ENCODE results near the gene PTPN1. TPM values are rescaled to one million over a fixed set of nuclear protein-coding genes. Genes with fewer than 3 reads are reported as not detected.

Gene PTPN1
- total and polyA plus RNA-seq, 2 of the 13 experiments (the other 11 are each of a cell fraction or from before 2014, with no cell fraction given): 17.7 to 37.2 TPM

GRCh38 chr20:50460608-50461267 lies 49.4 kb upstream of the PTPN1 start (continued):
- TF ChIP-seq, protein P1, sequence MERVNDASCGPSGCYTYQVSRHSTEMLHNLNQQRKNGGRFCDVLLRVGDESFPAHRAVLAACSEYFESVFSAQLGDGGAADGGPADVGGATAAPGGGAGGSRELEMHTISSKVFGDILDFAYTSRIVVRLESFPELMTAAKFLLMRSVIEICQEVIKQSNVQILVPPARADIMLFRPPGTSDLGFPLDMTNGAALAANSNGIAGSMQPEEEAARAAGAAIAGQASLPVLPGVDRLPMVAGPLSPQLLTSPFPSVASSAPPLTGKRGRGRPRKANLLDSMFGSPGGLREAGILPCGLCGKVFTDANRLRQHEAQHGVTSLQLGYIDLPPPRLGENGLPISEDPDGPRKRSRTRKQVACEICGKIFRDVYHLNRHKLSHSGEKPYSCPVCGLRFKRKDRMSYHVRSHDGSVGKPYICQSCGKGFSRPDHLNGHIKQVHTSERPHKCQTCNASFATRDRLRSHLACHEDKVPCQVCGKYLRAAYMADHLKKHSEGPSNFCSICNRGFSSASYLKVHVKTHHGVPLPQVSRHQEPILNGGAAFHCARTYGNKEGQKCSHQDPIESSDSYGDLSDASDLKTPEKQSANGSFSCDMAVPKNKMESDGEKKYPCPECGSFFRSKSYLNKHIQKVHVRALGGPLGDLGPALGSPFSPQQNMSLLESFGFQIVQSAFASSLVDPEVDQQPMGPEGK (CRISPR knock-in tag; IDR thresholded peaks at IDR 0.05): peak; percentile 91
- peak; percentile 70; the same call in 1 of the 2 replicates for TF ChIP-seq MAX (IDR thresholded peaks at IDR 0.05)
- TF ChIP-seq, protein P2, sequence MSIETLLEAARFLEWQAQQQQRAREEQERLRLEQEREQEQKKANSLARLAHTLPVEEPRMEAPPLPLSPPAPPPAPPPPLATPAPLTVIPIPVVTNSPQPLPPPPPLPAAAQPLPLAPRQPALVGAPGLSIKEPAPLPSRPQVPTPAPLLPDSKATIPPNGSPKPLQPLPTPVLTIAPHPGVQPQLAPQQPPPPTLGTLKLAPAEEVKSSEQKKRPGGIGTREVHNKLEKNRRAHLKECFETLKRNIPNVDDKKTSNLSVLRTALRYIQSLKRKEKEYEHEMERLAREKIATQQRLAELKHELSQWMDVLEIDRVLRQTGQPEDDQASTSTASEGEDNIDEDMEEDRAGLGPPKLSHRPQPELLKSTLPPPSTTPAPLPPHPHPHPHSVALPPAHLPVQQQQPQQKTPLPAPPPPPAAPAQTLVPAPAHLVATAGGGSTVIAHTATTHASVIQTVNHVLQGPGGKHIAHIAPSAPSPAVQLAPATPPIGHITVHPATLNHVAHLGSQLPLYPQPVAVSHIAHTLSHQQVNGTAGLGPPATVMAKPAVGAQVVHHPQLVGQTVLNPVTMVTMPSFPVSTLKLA (IDR thresholded peaks at IDR 0.05): no peak
- no peak for TF ChIP-seq IKZF4 (CRISPR knock-in tag; IDR thresholded peaks at IDR 0.05; ENCODE audit: borderline replicate concordance, low read depth, not compliant biosample characterization)
- no peak for TF ChIP-seq RNF2 (conservative IDR thresholded peaks at IDR 0.05; ENCODE audit: low read depth)
- peak; percentile 74; the same call in 1 of the 2 replicates for TF ChIP-seq SP140L (CRISPR knock-in tag; IDR thresholded peaks at IDR 0.05; ENCODE audit: borderline replicate concordance)
- TF ChIP-seq ELF4 (CRISPR knock-in tag; IDR thresholded peaks at IDR 0.05; ENCODE audit: borderline replicate concordance): peak; percentile 85; the same call in 1 of the 2 replicates
- peak; percentile 85 for TF ChIP-seq ZNF740 (CRISPR knock-in tag; IDR thresholded peaks at IDR 0.05)
- TF ChIP-seq ZNF230 (CRISPR knock-in tag; IDR thresholded peaks at IDR 0.05): no peak; the same call in 1 of the 2 replicates
- peak; percentile 94 for TF ChIP-seq HOXA5 (CRISPR knock-in tag; IDR thresholded peaks at IDR 0.05)
- TF ChIP-seq ZNF329 (CRISPR knock-in tag; IDR thresholded peaks at IDR 0.05; ENCODE audit: low read depth): peak; percentile 82; the same call in 1 of the 2 replicates
- TF ChIP-seq ZNF790 (CRISPR knock-in tag; IDR thresholded peaks at IDR 0.05; ENCODE audit: borderline replicate concordance): no peak
- TF ChIP-seq HNRNPUL1 (IDR thresholded peaks at IDR 0.05; ENCODE audit: low read depth, low read length): no peak
- TF ChIP-seq ZFP36 (IDR thresholded peaks at IDR 0.05; ENCODE audit: borderline replicate concordance, low read depth, low read length, partially characterized antibody): no peak
- TF ChIP-seq ZNF10 (CRISPR knock-in tag; IDR thresholded peaks at IDR 0.05; ENCODE audit: borderline replicate concordance, low read depth): no peak
- TF ChIP-seq SIN3B (IDR thresholded peaks at IDR 0.05; ENCODE audit: low read length): no peak
- no peak for TF ChIP-seq KDM5A (IDR thresholded peaks at IDR 0.05; ENCODE audit: borderline replicate concordance, low read length)
- peak; percentile 69; the same call in 1 of the 2 replicates for TF ChIP-seq NRL (CRISPR knock-in tag; IDR thresholded peaks at IDR 0.05; ENCODE audit: borderline replicate concordance)
- TF ChIP-seq, protein P3, sequence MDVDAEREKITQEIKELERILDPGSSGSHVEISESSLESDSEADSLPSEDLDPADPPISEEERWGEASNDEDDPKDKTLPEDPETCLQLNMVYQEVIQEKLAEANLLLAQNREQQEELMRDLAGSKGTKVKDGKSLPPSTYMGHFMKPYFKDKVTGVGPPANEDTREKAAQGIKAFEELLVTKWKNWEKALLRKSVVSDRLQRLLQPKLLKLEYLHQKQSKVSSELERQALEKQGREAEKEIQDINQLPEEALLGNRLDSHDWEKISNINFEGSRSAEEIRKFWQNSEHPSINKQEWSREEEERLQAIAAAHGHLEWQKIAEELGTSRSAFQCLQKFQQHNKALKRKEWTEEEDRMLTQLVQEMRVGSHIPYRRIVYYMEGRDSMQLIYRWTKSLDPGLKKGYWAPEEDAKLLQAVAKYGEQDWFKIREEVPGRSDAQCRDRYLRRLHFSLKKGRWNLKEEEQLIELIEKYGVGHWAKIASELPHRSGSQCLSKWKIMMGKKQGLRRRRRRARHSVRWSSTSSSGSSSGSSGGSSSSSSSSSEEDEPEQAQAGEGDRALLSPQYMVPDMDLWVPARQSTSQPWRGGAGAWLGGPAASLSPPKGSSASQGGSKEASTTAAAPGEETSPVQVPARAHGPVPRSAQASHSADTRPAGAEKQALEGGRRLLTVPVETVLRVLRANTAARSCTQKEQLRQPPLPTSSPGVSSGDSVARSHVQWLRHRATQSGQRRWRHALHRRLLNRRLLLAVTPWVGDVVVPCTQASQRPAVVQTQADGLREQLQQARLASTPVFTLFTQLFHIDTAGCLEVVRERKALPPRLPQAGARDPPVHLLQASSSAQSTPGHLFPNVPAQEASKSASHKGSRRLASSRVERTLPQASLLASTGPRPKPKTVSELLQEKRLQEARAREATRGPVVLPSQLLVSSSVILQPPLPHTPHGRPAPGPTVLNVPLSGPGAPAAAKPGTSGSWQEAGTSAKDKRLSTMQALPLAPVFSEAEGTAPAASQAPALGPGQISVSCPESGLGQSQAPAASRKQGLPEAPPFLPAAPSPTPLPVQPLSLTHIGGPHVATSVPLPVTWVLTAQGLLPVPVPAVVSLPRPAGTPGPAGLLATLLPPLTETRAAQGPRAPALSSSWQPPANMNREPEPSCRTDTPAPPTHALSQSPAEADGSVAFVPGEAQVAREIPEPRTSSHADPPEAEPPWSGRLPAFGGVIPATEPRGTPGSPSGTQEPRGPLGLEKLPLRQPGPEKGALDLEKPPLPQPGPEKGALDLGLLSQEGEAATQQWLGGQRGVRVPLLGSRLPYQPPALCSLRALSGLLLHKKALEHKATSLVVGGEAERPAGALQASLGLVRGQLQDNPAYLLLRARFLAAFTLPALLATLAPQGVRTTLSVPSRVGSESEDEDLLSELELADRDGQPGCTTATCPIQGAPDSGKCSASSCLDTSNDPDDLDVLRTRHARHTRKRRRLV (CRISPR knock-in tag; IDR thresholded peaks at IDR 0.05): 0 out of 2 replicates have a peak, but pooled peaks have one; percentile 56
